Activated T-cell treated with anti-CD3 and anti-CD28 coated beads, Interleukin-2, amount 50 U/mL, for 4 hours (primary cell): ENCODE data around the gene REG1B. TPM values are rescaled to one million over a fixed set of nuclear protein-coding genes. Genes with fewer than 3 reads are reported as not detected.

Experiments used
- ATAC-seq, 2 donors: fragments of 200-7000 bp; cut with Tn5 transposase; one replicate each; pipeline ENCODE4 v1.10.0; 2021
- DNase-seq: peaks from one replicate; pipeline ENCODE4 v3.0.0-alpha.2; 2020
- H3K27me3 Mint-ChIP-seq: one replicate; pipeline ENCODE4 v1.8.0; 2021; ENCODE audit warnings: low read depth, mixed read lengths
- H3K36me3 Mint-ChIP-seq: one replicate; pipeline ENCODE4 v1.8.0; 2022; ENCODE audit warnings: mixed read lengths; ENCODE audit not compliant: insufficient read depth
- H3K4me1 Mint-ChIP-seq: one replicate; pipeline ENCODE4 v1.8.0; 2021; ENCODE audit warnings: low read depth, mixed read lengths
- H3K4me3 Mint-ChIP-seq: one replicate; pipeline ENCODE4 v1.8.0; 2021; ENCODE audit warnings: mild to moderate bottlenecking, moderate library complexity, mixed read lengths
- H3K9me3 Mint-ChIP-seq: one replicate; pipeline ENCODE4 v1.8.0; 2021; ENCODE audit warnings: mixed read lengths
- total RNA-seq, 3 donors: library from RNA; stranded (reverse); gene quantifications; one replicate each; pipeline ENCODE4 v1.2.1, GENCODE V29; 2021

REG1B gene
- total RNA-seq: 1 to 10 TPM; 1.7 to 3.8 (median 1.7) TPM

- H3K36me3 Mint-ChIP-seq: no peaks in the 10 kb centered on the region
- peaks cover 3% of the 10 kb centered on the region for H3K9me3 Mint-ChIP-seq
- H3K4me3 Mint-ChIP-seq: no peak within 1 kb of the TSS
- H3K4me1 Mint-ChIP-seq: no peaks in the 10 kb centered on the region
- no peak for ATAC-seq
- DNase-seq: no peak
- no peaks in the 10 kb centered on the region for H3K27me3 Mint-ChIP-seq
Measured at GRCh38 chr2:79087785-79088364, at the start of gene REG1B. REG1B (minus strand) TSS chr2:79087993; CDS start chr2:79087612, 381 bp downstream.

GRCh38 chr2:79131687-79132086 lies 43.9 kb upstream of the REG1B start:
- H3K36me3 Mint-ChIP-seq: no peaks in the 10 kb centered on the region
- no peak for DNase-seq
- no peak overlapping the region for H3K4me3 Mint-ChIP-seq
- H3K4me1 Mint-ChIP-seq: no peaks in the 10 kb centered on the region
- no peaks in the 10 kb centered on the region for H3K27me3 Mint-ChIP-seq
- H3K9me3 Mint-ChIP-seq: no peaks in the 10 kb centered on the region
- ATAC-seq: no peak

GRCh38 chr2:79129804-79130203 lies 42.0 kb upstream of the REG1B start:
- ATAC-seq (no peak), DNase-seq (no peak)
- no peaks in the 10 kb centered on the region for H3K36me3 Mint-ChIP-seq
- no peaks in the 10 kb centered on the region for H3K9me3 Mint-ChIP-seq
- H3K27me3 Mint-ChIP-seq: no peaks in the 10 kb centered on the region
- no peak overlapping the region for H3K4me3 Mint-ChIP-seq
- H3K4me1 Mint-ChIP-seq: no peaks in the 10 kb centered on the region

- Mint-ChIP-seq H3K27me3 (no peaks in the 10 kb centered on the region), H3K9me3 (no peaks in the 10 kb centered on the region), H3K36me3 (no peaks in the 10 kb centered on the region), H3K4me3 (no peak overlapping the region), H3K4me1 (no peaks in the 10 kb centered on the region)
- ATAC-seq (no peak), DNase-seq (no peak)
Measured at GRCh38 chr2:79129260-79129659, 41.5 kb upstream of the REG1B start.

- Mint-ChIP-seq H3K36me3 (no peaks in the 10 kb centered on the region), H3K4me3 (no peak overlapping the region), H3K4me1 (no peaks in the 10 kb centered on the region), H3K27me3 (no peaks in the 10 kb centered on the region), H3K9me3 (no peaks in the 10 kb centered on the region)
- DNase-seq (no peak), ATAC-seq (no peak)
Measured at GRCh38 chr2:79128406-79128805, 40.6 kb upstream of the REG1B start.

GRCh38 chr2:79125721-79125985 lies 37.9 kb upstream of the REG1B start:
- no peak for DNase-seq
- no peaks in the 10 kb centered on the region for H3K27me3 Mint-ChIP-seq
- no peak overlapping the region for H3K4me3 Mint-ChIP-seq
- no peaks in the 10 kb centered on the region for H3K36me3 Mint-ChIP-seq
- ATAC-seq: no peak
- no peaks in the 10 kb centered on the region for H3K9me3 Mint-ChIP-seq
- no peaks in the 10 kb centered on the region for H3K4me1 Mint-ChIP-seq

- Mint-ChIP-seq H3K9me3 (no peaks in the 10 kb centered on the region), H3K4me1 (no peaks in the 10 kb centered on the region), H3K27me3 (no peaks in the 10 kb centered on the region), H3K4me3 (no peak overlapping the region), H3K36me3 (no peaks in the 10 kb centered on the region)
- no peak for ATAC-seq
- no peak for DNase-seq
Measured at GRCh38 chr2:79124907-79125720, 37.3 kb upstream of the REG1B start.

GRCh38 chr2:79122676-79123075 lies 34.9 kb upstream of the REG1B start:
- Mint-ChIP-seq H3K4me1 (no peaks in the 10 kb centered on the region), H3K9me3 (peaks cover 3% of the 10 kb centered on the region), H3K36me3 (no peaks in the 10 kb centered on the region), H3K4me3 (no peak overlapping the region), H3K27me3 (no peaks in the 10 kb centered on the region)
- no peak for ATAC-seq
- no peak for DNase-seq

- ATAC-seq: no peak
- no peaks in the 10 kb centered on the region for H3K36me3 Mint-ChIP-seq
- peaks cover 9% of the 10 kb centered on the region for H3K9me3 Mint-ChIP-seq
- H3K4me1 Mint-ChIP-seq: no peaks in the 10 kb centered on the region
- no peaks in the 10 kb centered on the region for H3K27me3 Mint-ChIP-seq
- no peak for DNase-seq
- no peak within 1 kb of the TSS for H3K4me3 Mint-ChIP-seq
Measured at GRCh38 chr2:79120194-79120713, 32.5 kb upstream of the REG1B start, which contains the start of gene REG1A. REG1A (plus strand) TSS chr2:79120488; CDS start chr2:79120862, 374 bp downstream.

GRCh38 chr2:79116997-79117928 lies 29.5 kb upstream of the REG1B start:
- H3K36me3 Mint-ChIP-seq: no peaks in the 10 kb centered on the region
- DNase-seq (no peak), ATAC-seq (no peak)
- no peaks in the 10 kb centered on the region for H3K27me3 Mint-ChIP-seq
- H3K9me3 Mint-ChIP-seq: peaks cover 17% of the 10 kb centered on the region
- no peaks in the 10 kb centered on the region for H3K4me1 Mint-ChIP-seq
- no peak overlapping the region for H3K4me3 Mint-ChIP-seq

GRCh38 chr2:79114797-79115494 lies 27.2 kb upstream of the REG1B start:
- Mint-ChIP-seq H3K4me3 (no peak overlapping the region), H3K9me3 (peaks cover 22% of the 10 kb centered on the region), H3K4me1 (no peaks in the 10 kb centered on the region), H3K27me3 (no peaks in the 10 kb centered on the region), H3K36me3 (no peaks in the 10 kb centered on the region)
- ATAC-seq: no peak
- no peak for DNase-seq

- no peaks in the 10 kb centered on the region for H3K36me3 Mint-ChIP-seq
Measured at GRCh38 chr2:79112269-79112668, 24.5 kb upstream of the REG1B start.

GRCh38 chr2:79105259-79105658 lies 17.5 kb upstream of the REG1B start:
- Mint-ChIP-seq H3K9me3 (peaks cover 11% of the 10 kb centered on the region), H3K36me3 (no peaks in the 10 kb centered on the region), H3K27me3 (no peaks in the 10 kb centered on the region), H3K4me3 (no peak overlapping the region), H3K4me1 (no peaks in the 10 kb centered on the region)
- ATAC-seq (no peak), DNase-seq (no peak)

More at GRCh38 chr2:79112269-79112668, 24.5 kb upstream of the REG1B start:
- Mint-ChIP-seq H3K27me3 (no peaks in the 10 kb centered on the region), H3K9me3 (peaks cover 19% of the 10 kb centered on the region), H3K4me1 (no peaks in the 10 kb centered on the region), H3K4me3 (no peak overlapping the region)
- no peak for DNase-seq
- ATAC-seq: no peak

GRCh38 chr2:79103214-79103613 lies 15.4 kb upstream of the REG1B start:
- Mint-ChIP-seq H3K4me1 (no peaks in the 10 kb centered on the region), H3K4me3 (no peak overlapping the region)

More at GRCh38 chr2:79103214-79103613, 15.4 kb upstream of the REG1B start:
- Mint-ChIP-seq H3K27me3 (no peaks in the 10 kb centered on the region), H3K9me3 (peaks cover 12% of the 10 kb centered on the region), H3K36me3 (no peaks in the 10 kb centered on the region)
- no peak for DNase-seq
- ATAC-seq: no peak
